C4-2B (cell line): ENCODE results near the gene LPAR2.

Experiments used
- H3K27ac ChIP-seq: fragments of 450-650 bp; 2 replicates; pipeline ENCODE4 v1.5.1; 2017
- ZFX ChIP-seq: fragments of 450-650 bp; IDR thresholded peaks from 2 replicates; pipeline ENCODE4 v1.6.1; 2017
- TF ChIP-seq, protein P1 (sequence below): fragments of 450-650 bp; conservative IDR thresholded peaks from 2 replicates; pipeline ENCODE4 v1.5.1; 2017; ENCODE audit warnings: mild to moderate bottlenecking

The LPAR2 gene

GRCh38 chr19:19591133-19591825 is 36.7 kb downstream of the LPAR2 start:
- peak overlapping the region; percentile 20; the same call in 1 of the 2 replicates for H3K27ac ChIP-seq
- no peak for TF ChIP-seq ZFX
- TF ChIP-seq, protein P1, sequence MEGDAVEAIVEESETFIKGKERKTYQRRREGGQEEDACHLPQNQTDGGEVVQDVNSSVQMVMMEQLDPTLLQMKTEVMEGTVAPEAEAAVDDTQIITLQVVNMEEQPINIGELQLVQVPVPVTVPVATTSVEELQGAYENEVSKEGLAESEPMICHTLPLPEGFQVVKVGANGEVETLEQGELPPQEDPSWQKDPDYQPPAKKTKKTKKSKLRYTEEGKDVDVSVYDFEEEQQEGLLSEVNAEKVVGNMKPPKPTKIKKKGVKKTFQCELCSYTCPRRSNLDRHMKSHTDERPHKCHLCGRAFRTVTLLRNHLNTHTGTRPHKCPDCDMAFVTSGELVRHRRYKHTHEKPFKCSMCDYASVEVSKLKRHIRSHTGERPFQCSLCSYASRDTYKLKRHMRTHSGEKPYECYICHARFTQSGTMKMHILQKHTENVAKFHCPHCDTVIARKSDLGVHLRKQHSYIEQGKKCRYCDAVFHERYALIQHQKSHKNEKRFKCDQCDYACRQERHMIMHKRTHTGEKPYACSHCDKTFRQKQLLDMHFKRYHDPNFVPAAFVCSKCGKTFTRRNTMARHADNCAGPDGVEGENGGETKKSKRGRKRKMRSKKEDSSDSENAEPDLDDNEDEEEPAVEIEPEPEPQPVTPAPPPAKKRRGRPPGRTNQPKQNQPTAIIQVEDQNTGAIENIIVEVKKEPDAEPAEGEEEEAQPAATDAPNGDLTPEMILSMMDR: no peak

DNA sequence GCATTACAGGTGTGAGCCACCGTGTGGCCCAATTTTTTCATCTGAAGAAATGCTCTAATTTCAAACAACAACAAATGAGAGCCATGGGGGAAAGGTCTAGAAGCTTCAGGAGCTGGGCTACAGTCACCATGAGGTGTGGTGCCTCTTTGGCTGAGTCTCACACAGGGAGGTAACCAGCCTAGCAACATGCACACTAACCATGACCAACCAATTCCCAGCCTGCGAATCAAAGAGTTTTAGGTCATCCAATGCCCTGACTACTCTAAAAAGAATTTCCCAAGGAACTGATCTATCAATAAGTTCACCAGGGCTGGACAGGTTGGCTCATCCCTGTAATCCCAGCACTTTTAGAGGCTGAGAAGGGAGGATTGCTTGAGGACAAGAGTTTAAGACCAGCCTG is 39.5 kb downstream of the LPAR2 start:
- no peak for TF ChIP-seq ZFX
- TF ChIP-seq, protein P1: no peak
- no peak overlapping the region for H3K27ac ChIP-seq

DNA sequence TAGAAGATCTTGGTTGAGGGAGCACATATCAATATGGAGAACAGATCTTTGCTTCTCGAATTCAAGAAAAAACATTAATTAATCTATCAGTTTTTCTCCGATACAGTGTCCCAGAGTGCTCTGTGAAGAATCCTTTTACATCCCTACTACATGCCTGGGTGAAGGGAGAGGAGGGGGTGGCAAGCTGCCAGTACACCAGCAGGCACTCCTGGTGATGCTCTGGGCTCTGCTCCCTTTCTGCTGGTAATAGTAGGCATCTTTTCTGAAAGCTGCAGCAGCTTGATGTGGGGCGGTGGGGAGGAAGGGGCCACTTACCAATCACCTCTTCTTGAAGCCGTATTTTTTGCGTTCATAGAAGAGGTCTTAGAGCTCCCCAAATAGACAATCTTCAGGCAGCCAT is 40.2 kb downstream of the LPAR2 start:
- TF ChIP-seq, protein P1: no peak
- no peak for TF ChIP-seq ZFX
- no peak overlapping the region for H3K27ac ChIP-seq

DNA sequence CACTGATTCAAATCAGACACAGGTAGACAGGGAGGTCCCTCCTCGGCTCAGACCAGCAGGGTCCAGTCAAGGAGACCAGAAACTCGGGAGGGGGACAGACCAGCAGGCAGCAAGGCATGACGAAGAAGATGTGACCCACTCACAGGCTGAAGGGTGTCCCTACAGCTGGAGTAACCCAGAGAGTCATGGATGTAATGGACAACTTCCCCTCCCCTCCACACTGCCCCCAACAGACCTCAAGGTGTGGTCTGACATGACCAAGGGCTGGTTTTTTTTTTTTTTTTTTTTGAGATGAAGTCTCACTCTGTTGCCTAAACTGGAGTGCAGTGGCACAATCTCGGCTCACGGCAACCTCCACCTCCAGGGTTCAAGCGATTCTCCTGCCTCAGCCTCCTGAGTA is 43.7 kb downstream of the LPAR2 start:
- no peak overlapping the region for H3K27ac ChIP-seq
- TF ChIP-seq ZFX: no peak
- TF ChIP-seq, protein P1: no peak

DNA sequence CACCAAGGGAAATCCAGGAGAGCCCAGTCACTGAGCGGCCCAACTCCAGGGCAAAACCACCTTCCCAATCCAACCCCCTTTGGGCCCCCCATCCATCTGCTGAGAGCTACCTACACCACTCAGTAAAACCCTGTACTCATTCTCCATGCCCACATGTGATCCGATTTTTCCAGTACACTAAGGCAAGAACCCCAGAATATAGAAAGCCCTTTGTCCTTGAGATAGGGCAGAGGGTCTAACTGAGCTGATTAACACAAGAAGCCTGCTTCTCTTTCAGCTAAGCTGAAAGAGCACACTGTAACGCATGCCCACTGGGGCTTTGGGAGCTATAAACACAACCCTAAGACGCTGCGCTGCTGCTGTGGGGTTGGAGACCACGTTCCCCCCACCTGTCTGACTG is 45.5 kb downstream of the LPAR2 start:
- no peak for TF ChIP-seq ZFX
- TF ChIP-seq, protein P1: no peak
- H3K27ac ChIP-seq: no peak overlapping the region

DNA sequence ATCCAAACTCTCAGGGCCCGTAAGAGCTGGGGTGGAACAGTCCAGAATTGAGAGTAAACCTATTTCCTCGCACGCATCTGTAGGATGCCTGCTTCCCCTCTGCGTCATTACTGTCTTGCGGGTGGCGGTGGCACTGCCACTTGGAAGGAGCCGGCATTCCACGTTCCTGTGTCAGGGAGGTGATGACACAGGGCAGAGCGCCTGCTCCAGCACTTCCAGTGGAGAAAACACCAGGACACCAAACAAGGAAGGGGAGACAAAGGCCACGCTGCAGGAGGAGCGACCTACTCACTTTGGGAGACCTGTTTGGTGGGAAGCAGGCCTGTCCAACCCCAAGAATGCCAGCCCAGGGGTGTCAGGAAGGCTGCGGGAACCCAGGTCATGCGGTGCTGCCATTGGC is 46.6 kb downstream of the LPAR2 start:
- no peak overlapping the region for H3K27ac ChIP-seq
- TF ChIP-seq ZFX: no peak
- TF ChIP-seq, protein P1: no peak

DNA sequence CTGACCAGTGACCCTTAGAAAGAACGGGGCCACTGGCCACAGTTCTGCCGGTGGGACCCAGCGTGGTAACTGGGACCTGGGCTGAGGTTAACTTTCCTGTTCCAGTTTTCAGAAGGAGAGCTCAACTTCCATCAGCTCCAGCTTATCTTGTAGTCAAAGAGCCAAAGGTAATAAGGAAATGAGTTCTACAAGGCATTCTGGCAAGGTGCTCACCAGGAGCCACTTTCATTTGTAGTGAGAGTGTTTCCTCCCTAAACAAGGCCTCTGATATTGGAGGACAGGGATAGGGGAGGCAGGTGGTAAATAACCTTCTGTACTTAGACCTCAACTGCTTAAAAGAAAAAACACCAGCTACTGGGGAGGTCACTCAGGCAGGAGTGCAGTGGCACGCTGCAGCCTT is 47.6 kb downstream of the LPAR2 start:
- H3K27ac ChIP-seq: peak overlapping the region; percentile 30
- TF ChIP-seq, protein P1: no peak
